Measurements from ENCODE around the gene AHNAK2. TPM values are rescaled to one million over a fixed set of nuclear protein-coding genes. Genes with fewer than 3 reads are reported as not detected.

Gene AHNAK2
- total RNA-seq, 1 experiment from 2014 or later = 223 TPM

GRCh38 chr14:105015905-105016304 lies 37.7 kb upstream of the AHNAK2 start:
- no peak for TF ChIP-seq POLR2AphosphoS5 (IDR thresholded peaks at IDR 0.05; ENCODE audit: low read depth, low read length)
- no peak for TF ChIP-seq SIN3A (IDR thresholded peaks at IDR 0.05; ENCODE audit: borderline replicate concordance, insufficient read depth, low read depth, low read length)
- ChIA-PET CTCF (no interaction called here), POLR2A (no interaction called here)
- Histone ChIP-seq H3K4me1 (ENCODE audit: control insufficient read depth, insufficient read depth, low read length) (peaks cover 59% of the 10 kb centered on the region), H3K27me3 (ENCODE audit: control insufficient read depth, insufficient read depth, low read length) (no peaks in the 10 kb centered on the region), H3K4me3 (ENCODE audit: low read depth in 2 of 2, low read length in 2 of 2) (0 out of 4 replicates have a peak overlapping the region, but pooled peaks of 1 of the 2 experiments have one; percentile 8), H3K9me3 (ENCODE audit: control insufficient read depth, insufficient read depth, low read depth, low read length) (no peaks in the 10 kb centered on the region), H3K27ac (ENCODE audit: low read length) (peak overlapping the region; percentile 81), H3K36me3 (ENCODE audit: control insufficient read depth, insufficient read depth, low read length) (peaks cover 7% of the 10 kb centered on the region)
- in situ Hi-C loops (cut with HindIII; ENCODE audit: low pct_unique_long_range_greater_than_20kb, low sequenced_read_pairs) = no loop called here
- BruUV-seq (replicated peaks) = no TSS peak
- DNase-seq (ENCODE audit: low read depth, low spot score) (no peak), ATAC-seq (no peak)
- intact Hi-C loops (cut with micrococcal nuclease; ENCODE audit: unreplicated experiment) = no loop called here

DNA sequence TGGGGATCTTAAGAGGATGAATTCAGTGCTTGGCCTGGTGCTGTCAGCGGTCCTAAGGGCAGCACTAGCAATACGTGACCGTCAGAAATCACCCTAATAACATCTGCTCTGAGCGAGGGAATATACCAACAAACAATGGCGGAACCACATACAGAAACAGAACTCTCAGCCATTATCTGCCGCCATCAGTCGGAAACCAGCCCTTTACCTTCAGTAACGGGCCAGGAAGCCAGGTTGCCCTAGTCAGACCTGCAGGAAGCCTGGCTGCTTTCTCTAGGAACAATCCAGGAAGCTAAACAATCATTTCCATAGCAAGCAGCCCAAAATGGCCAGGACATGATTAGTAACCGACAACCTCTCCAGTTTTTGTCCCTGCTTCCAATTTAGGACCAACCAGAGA lies 37.1 kb upstream of the AHNAK2 start:
- H3K4me3 ChIP-seq (ENCODE audit: low read depth in 2 of 2, low read length in 2 of 2) = peak overlapping the region in 1 of 2 experiments; percentile 24; a peak in 2 of 4 replicates
- peak overlapping the region; percentile 71; the same call in 1 of the 2 replicates for H3K27ac ChIP-seq (ENCODE audit: low read length)
- peaks cover 59% of the 10 kb centered on the region for H3K4me1 ChIP-seq (ENCODE audit: control insufficient read depth, insufficient read depth, low read length)
- no peaks in the 10 kb centered on the region for H3K27me3 ChIP-seq (ENCODE audit: control insufficient read depth, insufficient read depth, low read length)
- ATAC-seq (no peak), DNase-seq (ENCODE audit: low read depth, low spot score) (no peak)
- ChIA-PET CTCF (no interaction called here), POLR2A (no interaction called here)
- H3K36me3 ChIP-seq (ENCODE audit: control insufficient read depth, insufficient read depth, low read length) = peaks cover 7% of the 10 kb centered on the region
- no TSS peak for BruUV-seq (replicated peaks)
- H3K9me3 ChIP-seq (ENCODE audit: control insufficient read depth, insufficient read depth, low read depth, low read length) = no peaks in the 10 kb centered on the region
- intact Hi-C loops (cut with micrococcal nuclease; ENCODE audit: unreplicated experiment) (no loop called here), in situ Hi-C loops (cut with HindIII; ENCODE audit: low pct_unique_long_range_greater_than_20kb, low sequenced_read_pairs) (no loop called here)
- TF ChIP-seq CTCF (IDR thresholded peaks at IDR 0.05) (no peak), POLR2AphosphoS5 (IDR thresholded peaks at IDR 0.05; ENCODE audit: low read depth, low read length) (no peak), REST (IDR thresholded peaks at IDR 0.05; ENCODE audit: insufficient read depth in 1 of 2, low read depth in 2 of 2, low read length in 1 of 2) (no peak), TCF7L2 (IDR thresholded peaks at IDR 0.05; ENCODE audit: low read depth, low read length) (no peak), SIN3A (IDR thresholded peaks at IDR 0.05; ENCODE audit: borderline replicate concordance, insufficient read depth, low read depth, low read length) (no peak)

DNA sequence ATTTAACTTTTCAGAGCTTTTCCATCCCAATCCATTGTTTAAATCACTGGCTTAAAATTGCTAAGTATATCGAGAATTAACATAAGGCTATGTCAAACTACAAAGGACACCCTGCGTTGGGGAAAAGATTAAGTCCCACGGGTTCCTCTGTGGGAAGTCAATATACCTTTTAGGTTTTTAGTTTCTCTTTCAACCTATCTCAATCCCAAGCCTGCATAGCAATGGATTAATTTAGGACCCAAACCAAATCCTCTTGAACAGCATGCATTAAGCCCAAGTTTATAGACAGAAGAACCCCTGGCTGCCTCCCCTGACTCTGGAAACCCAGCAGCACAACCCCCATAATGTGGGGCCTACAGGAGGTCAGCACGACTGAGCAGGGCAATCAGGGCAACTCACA lies 36.5 kb upstream of the AHNAK2 start:
- ChIA-PET CTCF (no interaction called here), POLR2A (no interaction called here)
- intact Hi-C loops (cut with micrococcal nuclease; ENCODE audit: unreplicated experiment) = no loop called here
- in situ Hi-C loops (cut with HindIII; ENCODE audit: low pct_unique_long_range_greater_than_20kb, low sequenced_read_pairs) = no loop called here
- DNase-seq (ENCODE audit: low read depth, low spot score) (no peak), ATAC-seq (no peak)
- Histone ChIP-seq H3K4me1 (ENCODE audit: control insufficient read depth, insufficient read depth, low read length) (peaks cover 59% of the 10 kb centered on the region), H3K4me3 (ENCODE audit: low read depth in 2 of 2, low read length in 2 of 2) (peak overlapping the region in 1 of 2 experiments; percentile 24; a peak in 2 of 4 replicates), H3K9me3 (ENCODE audit: control insufficient read depth, insufficient read depth, low read depth, low read length) (no peaks in the 10 kb centered on the region), H3K36me3 (ENCODE audit: control insufficient read depth, insufficient read depth, low read length) (peaks cover 7% of the 10 kb centered on the region; the same call in 1 of the 2 replicates), H3K27me3 (ENCODE audit: control insufficient read depth, insufficient read depth, low read length) (no peaks in the 10 kb centered on the region), H3K27ac (ENCODE audit: low read length) (peak overlapping the region; percentile 71; the same call in 1 of the 2 replicates)
- TF ChIP-seq REST (IDR thresholded peaks at IDR 0.05; ENCODE audit: insufficient read depth in 1 of 2, low read depth in 2 of 2, low read length in 1 of 2) (no peak), SIN3A (IDR thresholded peaks at IDR 0.05; ENCODE audit: borderline replicate concordance, insufficient read depth, low read depth, low read length) (no peak), POLR2AphosphoS5 (IDR thresholded peaks at IDR 0.05; ENCODE audit: low read depth, low read length) (no peak), CTCF (IDR thresholded peaks at IDR 0.05) (no peak), TCF7L2 (IDR thresholded peaks at IDR 0.05; ENCODE audit: low read depth, low read length) (no peak)
- BruUV-seq (replicated peaks) = no TSS peak
